Measurements from ENCODE around the gene SGCD.

Gene SGCD

GRCh38 chr5:156762771-156763170 lies 435.8 kb downstream of the SGCD start:
- DNase-seq (ENCODE audit: low spot score): no peak
- no peak overlapping the region for H3K27ac ChIP-seq
- ChIA-PET CTCF (no interaction called here), POLR2A (ENCODE audit: low non-redundant PET) (no interaction called here)
- TF ChIP-seq CTCF (conservative IDR thresholded peaks at IDR 0.05; ENCODE audit: low read depth): no peak

DNA sequence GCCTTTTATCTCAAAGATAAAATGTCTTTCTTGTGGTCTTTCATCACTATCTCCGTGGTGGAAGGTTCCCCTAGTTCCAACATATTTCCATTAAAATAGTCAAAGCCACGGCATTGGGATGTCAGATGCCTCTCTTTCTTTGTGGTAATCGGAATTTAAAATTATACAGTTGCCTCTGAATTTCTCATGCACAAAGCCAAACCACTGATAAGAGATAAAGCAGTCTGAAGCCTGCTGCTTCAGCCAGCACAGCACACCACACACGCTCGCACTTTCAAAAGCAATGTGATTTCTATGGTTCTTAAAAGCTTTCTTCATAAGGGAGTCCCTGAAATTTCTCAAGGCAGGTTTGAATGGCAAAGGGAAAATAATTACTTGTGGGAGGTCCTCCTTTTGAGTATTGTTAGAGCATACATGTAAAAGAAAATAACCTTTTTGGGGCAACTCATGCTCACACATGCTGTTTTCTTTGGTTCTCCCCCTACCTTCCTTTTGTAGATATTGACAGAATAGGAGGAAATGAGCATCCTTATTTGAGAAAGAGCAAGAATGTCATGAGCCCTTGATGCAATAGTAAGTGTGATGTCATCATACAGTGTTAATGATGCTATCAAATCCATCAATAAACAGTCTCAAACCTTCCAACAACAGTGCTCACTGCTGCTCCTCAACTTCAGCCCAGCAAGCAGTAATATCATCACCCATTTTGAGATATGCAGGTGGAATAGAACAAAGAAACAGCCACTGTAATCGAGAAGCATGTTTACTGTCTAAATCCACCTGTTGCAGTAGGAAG lies 437.4 kb downstream of the SGCD start:
- DNase-seq (ENCODE audit: low spot score): no peak
- ChIA-PET POLR2A (ENCODE audit: low non-redundant PET) (no interaction called here), CTCF (interaction anchor here (0.5 to 0.6 kb wide), 2 partner anchors 140 to 1089 kb away, joined by 3 read pairs; no protein-coding TSS in a partner anchor)
- no peak overlapping the region for H3K27ac ChIP-seq
- TF ChIP-seq CTCF (conservative IDR thresholded peaks at IDR 0.05; ENCODE audit: low read depth): no peak

DNA sequence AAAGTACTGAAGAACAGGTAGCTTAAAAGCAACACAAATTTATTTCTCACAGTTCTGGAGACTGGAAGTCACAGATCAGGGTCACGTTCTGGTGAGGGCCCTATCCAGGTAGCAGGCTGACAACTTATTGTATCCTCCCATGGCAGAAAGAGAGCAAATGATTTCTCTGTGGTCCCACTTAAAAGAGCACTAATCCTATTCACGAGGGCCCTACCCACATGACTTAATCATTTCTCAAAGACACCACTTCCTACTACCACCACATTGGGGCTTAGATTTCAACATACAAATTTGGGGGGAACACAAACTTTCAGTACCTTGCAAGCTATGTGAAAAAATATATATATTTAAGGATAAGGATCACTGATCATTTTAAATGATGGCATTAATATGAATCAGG lies 447.3 kb downstream of the SGCD start:
- DNase-seq (ENCODE audit: low spot score): no peak
- ChIA-PET POLR2A (ENCODE audit: low non-redundant PET) (no interaction called here), CTCF (no interaction called here)
- no peak overlapping the region for H3K27ac ChIP-seq
- no peak for TF ChIP-seq CTCF (conservative IDR thresholded peaks at IDR 0.05; ENCODE audit: low read depth)

GRCh38 chr5:156778139-156778706 lies 451.3 kb downstream of the SGCD start:
- no peak for DNase-seq (ENCODE audit: low spot score)
- TF ChIP-seq CTCF (conservative IDR thresholded peaks at IDR 0.05; ENCODE audit: low read depth): no peak
- POLR2A ChIA-PET (ENCODE audit: low non-redundant PET): no interaction called here
- H3K27ac ChIP-seq: no peak overlapping the region
- CTCF ChIA-PET: no interaction called here

DNA sequence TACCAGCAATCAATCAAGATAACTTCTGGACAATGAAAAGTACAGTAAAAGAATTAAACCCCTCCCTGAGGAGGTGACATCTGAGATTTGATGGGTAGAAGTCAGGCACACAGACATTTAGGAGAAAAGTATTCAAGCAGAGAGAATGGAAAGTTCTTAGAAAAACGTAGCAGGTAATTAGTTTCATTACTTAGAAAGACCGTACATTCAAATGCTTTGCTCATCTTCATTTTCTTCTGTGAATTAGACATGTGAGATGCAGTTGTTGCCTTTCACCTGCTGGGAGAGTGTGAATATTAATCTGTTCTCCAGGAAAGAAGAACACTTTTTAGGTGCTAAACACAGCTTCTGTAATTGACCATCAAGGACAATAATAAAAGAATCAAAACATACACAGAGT lies 451.8 kb downstream of the SGCD start:
- POLR2A ChIA-PET (ENCODE audit: low non-redundant PET): no interaction called here
- DNase-seq (ENCODE audit: low spot score): no peak
- CTCF ChIA-PET: no interaction called here
- H3K27ac ChIP-seq: no peak overlapping the region
- TF ChIP-seq CTCF (conservative IDR thresholded peaks at IDR 0.05; ENCODE audit: low read depth): no peak

GRCh38 chr5:156779436-156779835 lies 452.5 kb downstream of the SGCD start:
- H3K27ac ChIP-seq: no peak overlapping the region
- no peak for TF ChIP-seq CTCF (conservative IDR thresholded peaks at IDR 0.05; ENCODE audit: low read depth)
- POLR2A ChIA-PET (ENCODE audit: low non-redundant PET): no interaction called here
- CTCF ChIA-PET: no interaction called here
- DNase-seq (ENCODE audit: low spot score): no peak

Data from RWPE1 (cell line).